AG09319 (cell line): ENCODE results near the gene PEDS1.

Experiments
- DNase-seq: peaks from one replicate; pipeline ENCODE4 v3.0.0-alpha.2; 2010; ENCODE audit warnings: low read depth; ENCODE audit errors: extremely low read depth
- CTCF ChIP-seq: IDR thresholded peaks from 2 replicates; pipeline ENCODE4 v1.5.1; 2011; ENCODE audit warnings: low read depth, mild to moderate bottlenecking, inconsistent platforms, low read length, moderate library complexity

Gene PEDS1

GRCh38 chr20:50193199-50193835 is 39.8 kb upstream of the PEDS1 start:
- DNase-seq, result no peak
- TF ChIP-seq CTCF, result no peak

- DNase-seq, result peak; percentile 81
- TF ChIP-seq CTCF, result no peak
Observed at GRCh38 chr20:50192364-50193198, 39.1 kb upstream of the PEDS1 start.

GRCh38 chr20:50191544-50192363 is 38.2 kb upstream of the PEDS1 start:
- no peak for DNase-seq
- no peak; the same call in 1 of the 2 replicates for TF ChIP-seq CTCF

GRCh38 chr20:50191065-50191543 is 37.6 kb upstream of the PEDS1 start:
- DNase-seq, result no peak
- TF ChIP-seq CTCF, result no peak

- TF ChIP-seq CTCF, result peak; percentile 70
- DNase-seq, result peak; percentile 86
Observed at GRCh38 chr20:50190251-50191064, 36.9 kb upstream of the PEDS1 start, which contains the start of gene CEBPB. Gene CEBPB, plus strand, starts transcription at chr20:50190830. Its CDS starts 204 bp downstream, at chr20:50191034.

- no peak for DNase-seq
- TF ChIP-seq CTCF, result no peak
Observed at GRCh38 chr20:50189681-50190250, 36.2 kb upstream of the PEDS1 start.
